Mesothelial cell of epicardium (in vitro differentiated cells): Measurements from ENCODE around the gene SACM1L. TPM values are rescaled to one million over a fixed set of nuclear protein-coding genes. Genes with fewer than 3 reads are reported as not detected.

Experiments used
- DNase-seq, 2 experiments: peaks; one replicate each; pipeline ENCODE4 v3.0.0; 2021; ENCODE audit warnings: low spot score in 2 of 2; ENCODE audit not compliant: unreplicated experiment in 2 of 2
- H3K27ac Mint-ChIP-seq: 2 replicates; pipeline ENCODE4 v1.8.0; 2021; ENCODE audit warnings: mixed read lengths
- H3K27me3 Mint-ChIP-seq: 2 replicates; pipeline ENCODE4 v1.8.0; 2021; ENCODE audit warnings: low read depth, mixed read lengths
- H3K36me3 Mint-ChIP-seq: 2 replicates; pipeline ENCODE4 v1.8.0; 2021; ENCODE audit warnings: mixed read lengths
- H3K4me1 Mint-ChIP-seq: 2 replicates; pipeline ENCODE4 v1.8.0; 2021; ENCODE audit warnings: mixed read lengths
- H3K4me3 Mint-ChIP-seq: 2 replicates; pipeline ENCODE4 v1.8.0; 2021; ENCODE audit warnings: mild to moderate bottlenecking, moderate library complexity, mixed read lengths
- H3K9me3 Mint-ChIP-seq: 2 replicates; pipeline ENCODE4 v1.8.0; 2021; ENCODE audit warnings: mixed read lengths
- total RNA-seq: library from RNA; stranded (reverse); gene quantifications from 3 replicates; pipeline ENCODE4 v1.2.1, GENCODE V29; 2021
- TF ChIP-seq, protein P1 (sequence below): fragments of 200-600 bp; sonication (generic); IDR thresholded peaks from one replicate; pipeline ENCODE4 v1.5.0; 2021; ENCODE audit warnings: antibody characterized with exemption; ENCODE audit not compliant: unreplicated experiment

The SACM1L gene
- total RNA-seq, 1 donor from 2014 or later = 51.8 TPM

DNA sequence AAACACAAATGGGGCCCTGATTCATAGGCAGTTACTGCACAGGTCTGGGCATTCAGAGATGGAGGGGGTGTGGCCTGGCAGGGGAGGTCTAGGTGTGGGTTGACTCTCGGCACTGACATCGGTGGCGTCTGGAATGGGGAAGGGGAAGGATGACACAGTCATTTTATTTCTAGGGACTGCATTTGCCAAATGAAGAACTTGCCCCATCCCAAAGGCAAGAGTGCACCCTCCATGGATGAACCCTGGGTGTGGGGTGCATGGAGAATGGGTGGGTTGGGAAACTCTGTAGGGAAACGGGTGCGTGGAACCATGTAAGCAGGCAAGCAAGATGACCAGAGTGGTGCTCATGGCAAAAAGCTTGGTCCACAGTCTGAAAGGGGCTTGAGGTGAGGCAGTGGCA is 82.6 kb downstream of the SACM1L start:
- Mint-ChIP-seq H3K9me3 (peaks cover 10% of the 10 kb centered on the region), H3K27ac (no peak overlapping the region), H3K36me3 (no peaks in the 10 kb centered on the region), H3K4me3 (no peak overlapping the region), H3K27me3 (peaks cover 65% of the 10 kb centered on the region), H3K4me1 (peaks cover 5% of the 10 kb centered on the region)
- TF ChIP-seq, protein P1, sequence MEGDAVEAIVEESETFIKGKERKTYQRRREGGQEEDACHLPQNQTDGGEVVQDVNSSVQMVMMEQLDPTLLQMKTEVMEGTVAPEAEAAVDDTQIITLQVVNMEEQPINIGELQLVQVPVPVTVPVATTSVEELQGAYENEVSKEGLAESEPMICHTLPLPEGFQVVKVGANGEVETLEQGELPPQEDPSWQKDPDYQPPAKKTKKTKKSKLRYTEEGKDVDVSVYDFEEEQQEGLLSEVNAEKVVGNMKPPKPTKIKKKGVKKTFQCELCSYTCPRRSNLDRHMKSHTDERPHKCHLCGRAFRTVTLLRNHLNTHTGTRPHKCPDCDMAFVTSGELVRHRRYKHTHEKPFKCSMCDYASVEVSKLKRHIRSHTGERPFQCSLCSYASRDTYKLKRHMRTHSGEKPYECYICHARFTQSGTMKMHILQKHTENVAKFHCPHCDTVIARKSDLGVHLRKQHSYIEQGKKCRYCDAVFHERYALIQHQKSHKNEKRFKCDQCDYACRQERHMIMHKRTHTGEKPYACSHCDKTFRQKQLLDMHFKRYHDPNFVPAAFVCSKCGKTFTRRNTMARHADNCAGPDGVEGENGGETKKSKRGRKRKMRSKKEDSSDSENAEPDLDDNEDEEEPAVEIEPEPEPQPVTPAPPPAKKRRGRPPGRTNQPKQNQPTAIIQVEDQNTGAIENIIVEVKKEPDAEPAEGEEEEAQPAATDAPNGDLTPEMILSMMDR = no peak
- DNase-seq = peak in 1 of 2 experiments; percentile 35

DNA sequence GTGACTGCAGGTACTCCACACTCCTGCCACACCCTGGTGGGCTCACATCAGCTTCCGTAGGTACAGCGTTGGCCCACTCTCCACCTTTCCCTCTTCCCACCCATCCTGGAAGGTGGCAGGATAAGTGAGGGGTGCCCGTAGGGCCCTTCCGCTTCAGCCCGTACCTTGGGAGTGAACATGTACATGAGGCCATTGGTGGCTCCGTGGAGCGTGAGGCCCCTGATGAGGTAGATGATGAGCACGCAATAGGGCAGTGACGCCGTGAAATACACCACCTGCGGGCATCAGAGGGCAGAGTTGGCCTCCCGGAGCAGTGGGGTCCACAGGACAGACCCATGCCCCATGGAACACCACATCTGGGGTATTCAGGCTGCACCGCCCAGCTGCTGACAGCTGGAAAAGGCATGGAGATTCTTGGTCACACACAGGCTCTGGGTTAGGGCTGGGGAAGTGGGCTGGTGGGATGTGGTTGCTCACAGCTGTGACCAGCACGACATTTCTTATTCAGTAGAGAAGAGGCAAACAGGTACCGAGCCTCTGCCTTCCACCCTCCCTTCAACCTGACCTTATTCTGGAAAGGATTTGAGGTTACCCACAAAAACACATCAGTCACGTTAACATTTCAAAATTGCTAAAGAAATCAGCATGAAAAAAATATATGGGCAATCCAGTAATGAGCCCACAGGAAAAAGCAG is 83.3 kb downstream of the SACM1L start:
- Mint-ChIP-seq H3K9me3 (peaks cover 6% of the 10 kb centered on the region), H3K36me3 (no peaks in the 10 kb centered on the region), H3K27me3 (peaks cover 65% of the 10 kb centered on the region), H3K4me1 (peaks cover 5% of the 10 kb centered on the region), H3K4me3 (no peak overlapping the region), H3K27ac (no peak overlapping the region)
- TF ChIP-seq, protein P1 = no peak
- peak in 1 of 2 experiments; percentile 24 for DNase-seq

DNA sequence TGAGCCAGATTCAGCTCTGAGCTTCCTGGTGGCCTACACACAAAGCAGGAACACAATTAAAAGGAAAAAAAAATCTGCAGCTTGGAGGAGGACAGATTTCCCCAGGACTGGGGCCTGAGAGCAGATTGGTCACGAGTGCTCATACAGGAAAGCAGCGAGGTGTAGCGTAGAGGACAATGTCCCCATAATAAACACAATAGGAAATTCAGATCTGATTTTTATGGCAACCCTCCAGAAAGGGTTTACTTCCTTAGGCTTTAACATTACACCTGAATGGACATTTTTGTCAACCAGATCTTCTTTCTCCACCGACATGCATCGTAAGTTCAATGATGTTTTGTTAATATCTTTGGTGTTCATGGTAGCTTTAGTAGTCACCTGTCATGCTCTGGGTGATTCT is 83.9 kb downstream of the SACM1L start:
- TF ChIP-seq, protein P1 = no peak
- Mint-ChIP-seq H3K4me1 (peaks cover 5% of the 10 kb centered on the region), H3K9me3 (peaks cover under 1% of the 10 kb centered on the region), H3K36me3 (no peaks in the 10 kb centered on the region), H3K4me3 (no peak overlapping the region), H3K27me3 (peaks cover 63% of the 10 kb centered on the region), H3K27ac (no peak overlapping the region)
- DNase-seq = peak in 1 of 2 experiments; percentile 14

DNA sequence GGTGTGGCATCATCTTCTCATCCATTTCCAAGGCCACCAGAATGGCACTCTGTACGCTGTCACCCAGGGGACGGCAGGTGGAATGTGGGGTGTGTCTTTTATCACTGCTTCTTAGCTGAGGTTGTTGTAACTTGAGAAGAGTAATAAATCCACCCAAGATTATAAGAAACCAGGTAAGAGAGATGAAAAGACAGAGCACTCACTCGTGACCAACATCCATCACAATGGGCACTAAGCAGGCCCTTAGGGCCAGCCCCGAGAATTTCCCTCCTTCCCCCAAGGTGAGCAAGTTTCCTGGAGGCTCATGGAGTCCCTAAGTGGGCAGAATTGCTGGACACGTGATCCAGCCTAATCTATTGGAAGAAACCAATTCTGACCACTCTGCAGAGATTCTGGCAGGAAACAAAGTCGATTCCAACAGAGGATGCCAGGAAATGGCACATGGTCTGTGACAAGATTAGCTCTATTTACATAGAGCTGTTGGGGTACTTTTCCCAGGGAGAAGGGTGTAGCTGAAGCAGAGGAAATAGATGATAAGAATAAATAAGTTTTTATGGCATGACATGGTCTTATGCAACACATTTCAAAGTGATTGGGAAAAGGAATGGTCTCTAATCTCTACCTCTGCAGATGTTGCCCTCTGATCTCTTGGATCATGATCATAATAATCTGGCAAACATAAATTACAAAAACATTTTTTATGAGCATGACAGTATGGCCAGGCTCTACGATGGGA is 84.7 kb downstream of the SACM1L start:
- peaks cover 54% of the 10 kb centered on the region for H3K27me3 Mint-ChIP-seq
- no peaks in the 10 kb centered on the region for H3K36me3 Mint-ChIP-seq
- TF ChIP-seq, protein P1 = no peak
- H3K9me3 Mint-ChIP-seq = no peaks in the 10 kb centered on the region
- no peak for DNase-seq
- no peak overlapping the region for H3K27ac Mint-ChIP-seq
- H3K4me1 Mint-ChIP-seq = peaks cover 5% of the 10 kb centered on the region
- no peak overlapping the region for H3K4me3 Mint-ChIP-seq

DNA sequence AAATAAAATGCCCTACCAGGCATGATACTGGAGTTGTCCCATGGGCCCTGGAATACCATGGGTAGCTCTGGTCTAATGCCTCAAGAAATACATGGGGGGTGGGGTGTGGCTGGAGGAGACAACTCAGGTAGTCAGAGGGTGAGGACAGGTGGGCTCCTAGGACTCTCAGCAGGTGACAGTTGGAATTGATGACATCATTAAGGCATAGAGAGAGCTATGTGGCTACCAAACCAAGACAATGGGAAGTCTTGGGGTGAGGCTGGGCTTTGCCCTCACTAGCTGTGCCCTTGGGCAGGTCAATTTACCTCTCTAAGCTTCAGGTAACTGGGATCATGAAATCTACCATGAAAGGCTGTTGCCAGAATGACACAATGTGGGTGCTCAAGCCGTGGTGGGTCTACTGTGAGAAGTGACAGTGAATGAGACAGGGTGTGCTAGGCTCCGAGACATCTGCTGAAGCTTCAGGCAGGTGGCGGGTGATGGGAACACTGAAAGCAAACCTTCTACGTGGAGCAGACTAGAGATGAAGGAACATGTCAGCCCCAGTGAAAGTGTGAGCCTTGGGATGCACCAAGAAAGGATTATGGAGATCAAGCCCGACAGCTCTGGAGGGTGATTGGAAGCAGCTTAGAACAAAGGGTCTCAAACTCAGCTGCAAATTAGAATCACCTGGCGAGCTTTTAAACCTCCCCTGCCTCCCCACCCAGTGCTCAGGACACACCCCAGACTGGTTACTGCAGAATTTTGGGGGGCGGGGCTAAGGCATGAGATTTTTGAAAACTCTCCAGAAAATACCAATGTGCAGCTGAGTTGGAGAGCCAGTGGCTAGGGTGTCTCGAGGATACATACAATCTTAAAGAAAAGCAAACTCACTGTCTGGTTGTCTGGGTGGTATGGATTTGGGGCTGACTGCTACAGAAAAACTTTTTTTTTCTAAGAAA is 85.7 kb downstream of the SACM1L start:
- H3K4me1 Mint-ChIP-seq = peaks cover 5% of the 10 kb centered on the region
- H3K27me3 Mint-ChIP-seq = peaks cover 47% of the 10 kb centered on the region
- no peaks in the 10 kb centered on the region for H3K36me3 Mint-ChIP-seq
- no peak overlapping the region for H3K4me3 Mint-ChIP-seq
- H3K27ac Mint-ChIP-seq = no peak overlapping the region
- no peak for DNase-seq
- no peaks in the 10 kb centered on the region for H3K9me3 Mint-ChIP-seq
- TF ChIP-seq, protein P1 = no peak
